MG63 (cell line): ENCODE data around the gene ROR2. TPM values are rescaled to one million over a fixed set of nuclear protein-coding genes. Genes with fewer than 3 reads are reported as not detected.

Source experiments
- DNase-seq: peaks from one replicate; pipeline ENCODE4 v3.0.0-alpha.2; 2020
- H3K27me3 ChIP-seq: fragments of 250-450 bp; sonication (Bioruptor Pico); 2 replicates; pipeline ENCODE4 v1.5.1; 2020; ENCODE audit warnings: mild to moderate bottlenecking, moderate library complexity
- H3K36me3 ChIP-seq: fragments of 250-450 bp; sonication (Bioruptor Pico); 2 replicates; pipeline ENCODE4 v1.5.1; 2020; ENCODE audit warnings: mild to moderate bottlenecking, moderate library complexity
- H3K4me3 ChIP-seq: fragments of 250-450 bp; sonication (Bioruptor Pico); 2 replicates; pipeline ENCODE4 v1.5.1; 2020; ENCODE audit warnings: mild to moderate bottlenecking, moderate library complexity
- H3K9me3 ChIP-seq: fragments of 250-450 bp; sonication (Bioruptor Pico); 2 replicates; pipeline ENCODE4 v1.5.1; 2020; ENCODE audit warnings: mild to moderate bottlenecking, moderate library complexity
- total RNA-seq: library from RNA; depleted of rRNA; stranded (reverse); fragments of >200 nt; shearing (Covaris generic); gene quantifications from 2 replicates; pipeline ENCODE4 v1.2.3, GENCODE V29; 2014; ENCODE audit warnings: low replicate concordance

The ROR2 gene
- total RNA-seq, 1 experiment from 2014 or later = 0.20 TPM

GRCh38 chr9:91880378-91880972 lies 69.6 kb downstream of the ROR2 start:
- no peak for DNase-seq
- H3K36me3 ChIP-seq = no peaks in the 10 kb centered on the region
- H3K4me3 ChIP-seq = no peak overlapping the region

DNA sequence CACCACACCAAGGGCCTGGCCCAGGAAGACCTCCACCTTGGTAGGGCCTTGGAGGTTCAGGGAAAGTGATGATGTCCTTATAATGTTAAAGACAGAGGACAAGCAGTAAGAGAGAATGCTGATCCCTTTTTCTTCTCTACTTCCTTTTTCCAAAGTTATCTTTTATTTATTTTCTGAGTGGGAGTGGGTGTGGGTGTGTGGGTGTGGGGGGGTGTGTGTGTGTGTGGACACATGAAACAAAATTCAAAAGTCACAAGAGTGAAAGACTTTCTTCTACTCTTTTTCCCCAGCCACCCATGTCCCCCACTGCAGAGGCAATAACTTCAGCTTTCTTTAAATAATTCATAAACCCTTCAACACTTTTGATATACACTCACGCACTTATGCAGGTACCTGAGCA lies 70.8 kb downstream of the ROR2 start:
- no peak for DNase-seq
- H3K4me3 ChIP-seq = no peak overlapping the region

More at GRCh38 chr9:91880378-91880972, 69.6 kb downstream of the ROR2 start:
- Histone ChIP-seq H3K27me3 (no peaks in the 10 kb centered on the region; the same call in 1 of the 2 replicates), H3K9me3 (no peaks in the 10 kb centered on the region)

GRCh38 chr9:91873637-91874051 lies 76.4 kb downstream of the ROR2 start:
- no peak for DNase-seq
- no peak overlapping the region for H3K4me3 ChIP-seq
- H3K27me3 ChIP-seq = no peaks in the 10 kb centered on the region; the same call in 1 of the 2 replicates
- no peaks in the 10 kb centered on the region for H3K9me3 ChIP-seq
- no peaks in the 10 kb centered on the region for H3K36me3 ChIP-seq

More for the DNA sequence above, 70.8 kb downstream of the ROR2 start:
- no peaks in the 10 kb centered on the region for H3K36me3 ChIP-seq
- H3K27me3 ChIP-seq = no peaks in the 10 kb centered on the region; the same call in 1 of the 2 replicates
- H3K9me3 ChIP-seq = no peaks in the 10 kb centered on the region

DNA sequence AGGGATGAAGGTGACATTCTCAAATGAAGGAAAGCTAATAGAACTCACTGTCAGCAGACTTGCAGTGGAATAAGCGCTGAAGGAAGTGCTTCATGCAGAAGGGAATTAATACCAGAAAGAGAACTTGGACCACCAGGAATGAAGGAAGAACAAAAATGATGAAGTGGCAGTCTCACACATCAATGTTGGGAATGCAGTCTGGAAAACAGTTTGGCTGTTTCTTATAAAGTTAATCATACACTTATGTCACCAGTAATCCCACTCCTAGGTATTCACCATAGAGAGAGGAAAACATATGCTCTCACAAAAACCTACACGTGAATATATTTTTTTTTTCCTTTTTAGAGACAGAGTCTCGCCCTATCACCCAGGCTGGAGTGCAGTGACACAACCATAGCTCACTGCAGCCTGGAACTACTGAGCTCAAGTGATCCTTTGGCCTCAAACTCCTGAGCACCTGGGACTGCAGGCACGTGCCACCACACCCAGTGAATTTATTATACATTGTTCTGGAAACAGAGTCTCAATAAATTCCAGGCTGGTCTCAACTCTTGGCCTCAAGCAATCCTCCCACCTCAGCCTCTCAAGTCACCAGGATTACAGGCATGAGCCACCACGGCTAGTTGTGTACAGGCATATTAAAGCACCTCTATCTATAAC lies 81.2 kb downstream of the ROR2 start:
- Histone ChIP-seq H3K27me3 (peaks cover 3% of the 10 kb centered on the region), H3K4me3 (no peak overlapping the region), H3K36me3 (no peaks in the 10 kb centered on the region), H3K9me3 (no peaks in the 10 kb centered on the region)
- no peak for DNase-seq

DNA sequence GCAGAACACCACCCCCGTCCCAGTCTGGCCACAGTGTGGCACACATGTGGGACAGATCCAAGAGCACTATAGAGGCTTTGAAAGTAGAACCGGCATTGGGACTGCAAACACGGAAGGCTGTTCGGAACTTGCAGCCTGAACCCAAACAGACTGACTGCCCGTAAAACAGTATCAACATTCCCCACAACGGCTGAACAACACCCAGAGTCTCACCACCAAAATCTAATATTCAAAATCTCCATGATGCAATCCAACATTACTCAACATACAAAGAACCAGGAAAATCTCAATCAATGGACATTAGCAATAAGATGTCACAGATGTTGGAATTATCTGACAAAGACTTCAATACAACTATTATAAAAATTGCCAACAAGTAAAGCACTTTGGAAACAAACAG lies 82.3 kb downstream of the ROR2 start:
- Histone ChIP-seq H3K27me3 (peaks cover 3% of the 10 kb centered on the region), H3K9me3 (no peaks in the 10 kb centered on the region), H3K36me3 (no peaks in the 10 kb centered on the region), H3K4me3 (no peak overlapping the region)
- DNase-seq = no peak

DNA sequence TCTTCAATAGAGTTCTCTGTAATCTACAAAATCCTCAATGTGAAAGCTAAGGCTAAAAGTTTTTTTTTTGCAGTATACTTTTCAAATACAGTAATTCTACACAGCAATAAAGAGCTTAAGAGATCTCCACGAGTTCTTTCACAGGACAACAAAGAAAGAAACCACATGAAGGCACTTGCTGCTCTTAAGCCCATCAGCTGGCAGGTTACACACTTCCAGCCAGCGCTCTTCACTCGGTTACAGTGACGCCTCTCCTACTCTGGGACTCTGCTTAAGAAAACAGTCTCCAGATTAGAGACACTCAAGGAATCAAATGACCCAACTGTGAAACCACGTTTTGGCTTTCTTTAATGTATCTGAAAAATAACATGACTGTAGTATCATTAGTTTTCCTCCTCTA lies 85.0 kb downstream of the ROR2 start:
- Histone ChIP-seq H3K27me3 (peaks cover 3% of the 10 kb centered on the region), H3K4me3 (no peak overlapping the region)
- DNase-seq = no peak

DNA sequence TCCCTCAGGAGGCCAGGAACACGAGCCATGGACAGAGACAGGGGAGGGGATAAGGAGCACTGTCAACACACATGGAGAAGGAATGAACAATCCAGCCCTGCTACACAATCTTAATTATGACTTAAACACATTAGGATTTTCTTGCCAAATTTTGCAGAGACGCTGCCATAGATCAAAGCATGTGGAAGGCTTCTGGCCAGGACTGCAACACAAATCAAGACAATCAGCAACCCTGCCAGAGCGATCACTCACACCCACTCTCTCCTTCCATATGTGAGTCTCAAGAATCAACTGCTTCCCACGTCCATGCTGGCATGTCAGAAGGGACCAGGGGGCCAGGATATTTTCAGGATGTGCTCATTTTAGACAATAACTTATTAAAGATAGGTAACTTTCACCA lies 85.6 kb downstream of the ROR2 start:
- DNase-seq = no peak
- H3K9me3 ChIP-seq = no peaks in the 10 kb centered on the region
- H3K36me3 ChIP-seq = no peaks in the 10 kb centered on the region
- H3K27me3 ChIP-seq = peaks cover 3% of the 10 kb centered on the region
- no peak overlapping the region for H3K4me3 ChIP-seq

More for the DNA sequence above, 85.0 kb downstream of the ROR2 start:
- Histone ChIP-seq H3K9me3 (no peaks in the 10 kb centered on the region), H3K36me3 (no peaks in the 10 kb centered on the region)

DNA sequence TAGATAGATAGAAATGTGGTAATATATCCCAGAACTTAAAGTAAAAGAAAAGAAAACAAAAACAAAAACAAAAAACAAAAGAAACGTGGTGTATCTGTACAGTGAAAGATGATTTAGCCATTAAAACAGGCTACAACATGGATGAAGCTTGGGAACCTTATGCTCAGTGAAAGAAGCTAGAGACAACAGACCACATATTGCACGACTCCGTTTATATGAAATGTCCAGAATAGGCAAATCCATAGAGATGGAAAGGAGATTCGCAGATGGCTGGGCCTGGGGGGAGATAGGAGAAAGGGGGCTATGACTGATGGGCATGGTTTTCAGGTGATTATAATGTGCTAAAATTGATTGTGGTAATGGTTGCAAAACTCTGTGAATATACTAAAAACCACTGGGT lies 86.6 kb downstream of the ROR2 start:
- no peak for DNase-seq
- peaks cover 3% of the 10 kb centered on the region for H3K27me3 ChIP-seq
- no peak overlapping the region for H3K4me3 ChIP-seq
- H3K36me3 ChIP-seq = no peaks in the 10 kb centered on the region
- no peaks in the 10 kb centered on the region for H3K9me3 ChIP-seq

- Histone ChIP-seq H3K36me3 (no peaks in the 10 kb centered on the region), H3K9me3 (no peaks in the 10 kb centered on the region), H3K27me3 (no peaks in the 10 kb centered on the region), H3K4me3 (no peak overlapping the region)
- DNase-seq = no peak
Observed at GRCh38 chr9:91858213-91859030, 91.6 kb downstream of the ROR2 start.

GRCh38 chr9:91857291-91858212 lies 92.5 kb downstream of the ROR2 start:
- no peak for DNase-seq
- H3K27me3 ChIP-seq = no peaks in the 10 kb centered on the region
- H3K4me3 ChIP-seq = no peak overlapping the region
- no peaks in the 10 kb centered on the region for H3K36me3 ChIP-seq
- no peaks in the 10 kb centered on the region for H3K9me3 ChIP-seq

DNA sequence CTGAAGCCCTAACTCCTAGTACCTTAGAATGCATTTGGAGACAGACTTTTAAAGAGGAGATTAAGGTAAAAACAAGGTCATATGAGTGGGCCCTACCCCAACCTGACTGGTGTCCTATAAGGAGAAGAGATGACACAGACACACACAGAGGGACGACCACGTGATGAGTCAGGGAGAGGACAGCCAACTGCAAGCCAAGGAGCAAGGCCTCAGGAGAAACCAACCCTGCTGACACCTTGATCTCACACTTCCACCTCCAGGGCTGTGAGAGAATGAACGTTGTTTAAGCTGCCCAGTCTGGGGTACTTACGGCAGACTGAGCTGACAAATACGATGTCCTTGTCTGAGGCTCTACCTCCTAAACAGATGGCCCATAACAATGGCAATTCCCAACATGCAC lies 93.6 kb downstream of the ROR2 start:
- no peak for DNase-seq
- Histone ChIP-seq H3K4me3 (no peak overlapping the region), H3K27me3 (no peaks in the 10 kb centered on the region), H3K9me3 (no peaks in the 10 kb centered on the region), H3K36me3 (no peaks in the 10 kb centered on the region)

DNA sequence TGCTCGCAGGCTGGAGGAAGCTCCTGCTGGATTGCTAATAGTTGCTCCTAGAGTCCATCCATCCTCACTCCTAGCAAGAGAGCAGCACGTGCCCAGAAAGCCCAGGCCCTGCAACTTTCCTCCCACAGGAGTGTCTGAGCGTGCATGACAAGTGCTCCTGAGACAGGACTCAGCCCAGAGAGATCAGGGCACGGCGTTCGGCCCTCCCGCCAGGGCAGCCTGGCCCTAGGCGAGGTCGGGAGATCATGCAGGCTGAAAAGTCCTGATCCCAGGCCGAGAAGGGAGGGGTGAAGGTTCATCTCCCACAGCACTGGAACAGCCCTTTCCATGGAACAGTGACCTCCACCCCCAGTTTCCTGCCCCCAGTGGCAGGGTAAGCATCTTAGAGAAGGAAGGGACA lies 94.8 kb downstream of the ROR2 start:
- Histone ChIP-seq H3K27me3 (no peaks in the 10 kb centered on the region), H3K36me3 (no peaks in the 10 kb centered on the region), H3K9me3 (no peaks in the 10 kb centered on the region), H3K4me3 (no peak overlapping the region)
- DNase-seq = no peak

DNA sequence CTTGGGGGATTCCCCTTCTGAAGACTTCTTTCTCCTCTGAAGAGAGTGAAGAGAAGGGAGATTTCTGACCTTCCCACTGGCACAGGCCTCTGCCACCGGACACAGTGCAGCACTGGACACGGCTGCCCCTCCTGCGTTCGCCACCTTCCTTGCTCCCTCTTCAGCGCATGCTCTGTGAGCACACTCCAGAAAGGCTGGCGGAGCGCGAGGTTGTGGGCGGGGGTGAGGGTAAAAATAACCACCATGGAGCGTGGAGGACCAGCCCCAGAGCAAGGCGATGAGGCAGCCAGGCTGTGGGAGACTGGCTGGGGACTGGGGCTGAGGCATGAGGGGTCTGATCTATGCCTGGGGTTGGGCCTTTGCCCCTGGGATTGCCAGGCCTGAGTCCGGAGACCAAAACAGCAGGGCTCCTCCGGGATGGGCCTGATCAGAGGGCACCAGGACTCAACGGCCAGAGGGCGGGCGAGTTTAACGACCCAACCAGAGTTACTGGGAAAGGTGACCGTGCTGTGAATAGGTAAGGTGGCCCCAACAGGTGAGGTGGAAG lies 97.2 kb downstream of the ROR2 start:
- no peak overlapping the region for H3K4me3 ChIP-seq
- H3K36me3 ChIP-seq = no peaks in the 10 kb centered on the region
- no peak for DNase-seq
- H3K9me3 ChIP-seq = no peaks in the 10 kb centered on the region
- no peaks in the 10 kb centered on the region for H3K27me3 ChIP-seq

DNA sequence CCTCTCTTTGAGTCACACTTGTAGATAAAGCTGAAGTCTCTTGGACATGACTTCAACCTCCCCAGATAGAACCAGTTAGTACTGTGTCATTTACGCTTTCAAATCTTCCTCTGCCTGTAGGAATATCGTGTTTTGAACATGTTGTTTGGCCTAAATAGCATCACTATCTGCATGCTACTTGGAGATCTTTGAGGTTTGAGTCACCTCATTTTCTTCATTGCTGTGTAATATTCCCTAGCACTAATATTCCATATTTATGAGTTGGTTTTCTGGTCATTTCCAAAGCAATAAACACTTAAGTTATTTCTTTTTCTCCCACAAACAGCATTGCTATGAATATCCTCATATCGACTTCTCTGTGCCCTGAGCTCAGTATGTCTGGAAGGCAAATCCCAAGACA lies 100.3 kb downstream of the ROR2 start:
- DNase-seq = no peak
- no peaks in the 10 kb centered on the region for H3K27me3 ChIP-seq
- no peaks in the 10 kb centered on the region for H3K36me3 ChIP-seq
- no peaks in the 10 kb centered on the region for H3K9me3 ChIP-seq
- H3K4me3 ChIP-seq = no peak overlapping the region

- no peaks in the 10 kb centered on the region for H3K36me3 ChIP-seq
- H3K27me3 ChIP-seq = no peaks in the 10 kb centered on the region
- no peak overlapping the region for H3K4me3 ChIP-seq
- no peaks in the 10 kb centered on the region for H3K9me3 ChIP-seq
- DNase-seq = no peak
Observed at GRCh38 chr9:91848146-91848545, 101.9 kb downstream of the ROR2 start.

DNA sequence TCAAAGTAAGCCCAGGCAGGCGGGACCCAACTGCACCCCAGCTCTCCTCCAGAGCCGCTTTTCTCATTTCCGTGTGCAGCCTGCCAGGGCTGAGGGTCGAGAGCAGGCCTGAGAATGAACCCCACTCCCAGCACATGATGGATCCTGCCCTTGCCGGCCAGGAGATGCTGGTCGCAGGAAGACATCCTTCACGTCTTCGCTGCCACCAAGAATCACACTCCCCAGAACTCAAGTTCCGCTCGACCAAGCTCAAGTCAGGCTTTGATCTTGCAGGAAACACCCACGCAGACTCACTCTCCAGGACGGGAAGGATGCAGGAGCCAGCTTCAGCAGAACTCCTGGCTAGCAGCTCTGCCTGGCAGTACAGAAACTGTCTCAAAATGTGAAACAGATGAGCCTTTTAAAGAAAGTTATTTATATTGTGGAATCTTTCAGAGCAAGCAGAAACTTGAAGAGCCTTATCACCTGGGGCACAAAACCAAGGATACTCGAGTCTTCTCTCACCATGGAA lies 102.4 kb downstream of the ROR2 start:
- Histone ChIP-seq H3K4me3 (no peak overlapping the region), H3K27me3 (no peaks in the 10 kb centered on the region), H3K36me3 (no peaks in the 10 kb centered on the region), H3K9me3 (no peaks in the 10 kb centered on the region)
- DNase-seq = peak; percentile 13
